Epithelial cell of proximal tubule (primary cell): Measurements from ENCODE around the gene CAMK2D. TPM values are rescaled to one million over a fixed set of nuclear protein-coding genes. Genes with fewer than 3 reads are reported as not detected.
A peak's percentile ranks its signal among the peaks of the same experiment; 100 is the strongest.

ENCODE experiments used
- DNase-seq: peaks from one replicate; pipeline ENCODE4 v3.0.0-alpha.2; 2011; ENCODE audit warnings: low read depth
- H3K4me3 ChIP-seq: 2 replicates; pipeline ENCODE4 v1.5.1; 2011; ENCODE audit warnings: low read depth, mild to moderate bottlenecking, low read length
- CTCF ChIP-seq: conservative IDR thresholded peaks from 2 replicates; pipeline ENCODE4 v1.5.1; 2012; ENCODE audit warnings: low read depth, mild to moderate bottlenecking, low read length
- total RNA-seq: library from RNA; depleted of rRNA; stranded (reverse); fragments of >200 nt; gene quantifications from 2 replicates; pipeline ENCODE4 v1.2.3, GENCODE V29; 2015

CAMK2D gene
- total RNA-seq, 1 donor from 2014 or later = 42.2 TPM

GRCh38 chr4:113411496-113411938, 350.0 kb downstream of the CAMK2D start:
- no peak overlapping the region for H3K4me3 ChIP-seq
- DNase-seq = peak; percentile 92
- TF ChIP-seq CTCF = peak; percentile 43

DNA sequence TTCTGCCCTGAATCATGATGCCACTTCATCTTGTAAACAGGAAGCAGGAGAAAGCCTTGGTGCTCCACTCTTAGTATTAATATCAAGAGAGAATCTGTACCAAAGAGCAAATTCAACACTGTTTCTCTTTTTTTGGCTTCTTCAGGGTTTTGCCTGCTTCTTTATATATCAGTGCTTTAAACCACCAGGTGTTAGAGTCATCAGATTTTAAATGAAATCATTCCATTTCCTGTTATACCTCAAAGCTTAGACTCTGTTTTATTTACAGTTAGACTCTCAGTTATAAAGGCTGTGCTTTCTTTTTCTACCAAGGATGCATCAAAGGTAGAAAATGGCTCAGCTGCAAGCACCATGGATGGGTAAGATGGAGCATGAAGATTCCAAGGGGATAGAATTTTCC, 350.9 kb downstream of the CAMK2D start:
- DNase-seq = no peak
- no peak overlapping the region for H3K4me3 ChIP-seq
- no peak for TF ChIP-seq CTCF

- H3K4me3 ChIP-seq = no peak overlapping the region
- no peak for TF ChIP-seq CTCF
- no peak for DNase-seq
Measured at GRCh38 chr4:113409181-113409580, 352.4 kb downstream of the CAMK2D start.

DNA sequence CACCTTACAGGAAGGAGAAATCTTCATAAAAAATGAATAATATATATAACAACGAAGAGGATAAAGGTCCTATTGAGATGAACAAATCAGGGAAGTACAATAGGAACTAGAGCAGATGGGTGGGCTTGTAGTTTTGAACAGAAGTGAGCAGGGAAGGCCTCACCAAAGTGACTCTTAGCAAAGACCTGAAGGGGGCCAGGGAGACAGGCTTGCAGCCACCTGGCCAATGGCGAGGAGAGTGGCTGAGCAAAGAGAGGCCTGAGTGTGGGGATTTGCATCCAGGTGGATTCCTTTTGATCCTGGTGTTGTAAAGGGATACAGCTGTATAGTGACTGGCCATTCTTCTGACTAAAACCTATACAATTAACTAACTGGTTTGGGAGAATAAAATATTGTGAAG, 354.1 kb downstream of the CAMK2D start:
- no peak for DNase-seq
- H3K4me3 ChIP-seq = no peak overlapping the region
- TF ChIP-seq CTCF = no peak

DNA sequence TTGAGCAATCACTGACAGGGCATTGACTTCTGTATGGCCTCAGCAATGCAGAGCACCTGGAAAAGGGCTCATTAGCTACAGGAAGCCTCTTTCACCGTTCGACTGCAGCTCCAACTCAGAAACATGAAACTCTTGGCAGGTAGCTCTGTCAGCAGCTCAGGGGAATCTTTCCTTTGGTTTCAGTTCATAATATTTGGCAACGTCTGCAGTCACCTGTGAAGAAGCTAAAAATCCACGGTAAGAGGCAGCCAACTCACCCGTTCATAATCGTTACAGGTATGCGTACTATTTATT, 354.9 kb downstream of the CAMK2D start:
- no peak overlapping the region for H3K4me3 ChIP-seq
- no peak for DNase-seq
- TF ChIP-seq CTCF = no peak

GRCh38 chr4:113405874-113406722, 355.4 kb downstream of the CAMK2D start:
- TF ChIP-seq CTCF = no peak

GRCh38 chr4:113404841-113405240, 356.7 kb downstream of the CAMK2D start:
- no peak for TF ChIP-seq CTCF
- DNase-seq = no peak
- H3K4me3 ChIP-seq = no peak overlapping the region

More at GRCh38 chr4:113405874-113406722, 355.4 kb downstream of the CAMK2D start:
- DNase-seq = no peak
- H3K4me3 ChIP-seq = no peak overlapping the region
